HG03135 (cell line): ENCODE results near the gene IQSEC3.

ENCODE experiments used
- ATAC-seq: cut with Tn5 transposase; IDR thresholded peaks from one replicate; pipeline ENCODE4 v1.9.1; 2021; ENCODE audit warnings: mild to moderate bottlenecking, moderate library complexity; ENCODE audit not compliant: unreplicated experiment

Gene IQSEC3

GRCh38 chr12:195951-196350 lies 129.4 kb downstream of the IQSEC3 start:
- ATAC-seq, result no peak

GRCh38 chr12:196436-196835 lies 129.9 kb downstream of the IQSEC3 start:
- ATAC-seq, result no peak

GRCh38 chr12:197347-197746 lies 130.8 kb downstream of the IQSEC3 start:
- ATAC-seq, result no peak

GRCh38 chr12:197911-198695 lies 131.5 kb downstream of the IQSEC3 start:
- no peak for ATAC-seq

- no peak for ATAC-seq
These were observed 132.1 kb downstream of the IQSEC3 start for GRCh38 chr12:198705-199104.

GRCh38 chr12:201361-201760 lies 134.8 kb downstream of the IQSEC3 start:
- ATAC-seq, result no peak

- ATAC-seq, result no peak
These were observed 135.6 kb downstream of the IQSEC3 start for GRCh38 chr12:202081-202731.

GRCh38 chr12:203074-203461 lies 136.5 kb downstream of the IQSEC3 start:
- no peak for ATAC-seq

GRCh38 chr12:203462-204260 lies 137.1 kb downstream of the IQSEC3 start:
- no peak for ATAC-seq

- ATAC-seq, result no peak
These were observed 137.7 kb downstream of the IQSEC3 start for GRCh38 chr12:204261-204678.

- no peak for ATAC-seq
These were observed 138.5 kb downstream of the IQSEC3 start for GRCh38 chr12:205026-205425.

- no peak for ATAC-seq
These were observed 140.3 kb downstream of the IQSEC3 start for GRCh38 chr12:206746-207440.

GRCh38 chr12:207804-208203 lies 141.2 kb downstream of the IQSEC3 start:
- no peak for ATAC-seq

GRCh38 chr12:208813-209212 lies 142.2 kb downstream of the IQSEC3 start:
- no peak for ATAC-seq

GRCh38 chr12:209246-209645 lies 142.7 kb downstream of the IQSEC3 start:
- no peak for ATAC-seq

GRCh38 chr12:209851-210250 lies 143.3 kb downstream of the IQSEC3 start:
- no peak for ATAC-seq

GRCh38 chr12:210277-211141 lies 143.9 kb downstream of the IQSEC3 start:
- no peak for ATAC-seq

GRCh38 chr12:211142-211465 lies 144.5 kb downstream of the IQSEC3 start:
- no peak for ATAC-seq

GRCh38 chr12:211639-212414 lies 145.3 kb downstream of the IQSEC3 start:
- ATAC-seq, result no peak

- ATAC-seq, result no peak
These were observed 145.8 kb downstream of the IQSEC3 start for GRCh38 chr12:212415-212714.
